SKM-1 treated with dmso at 0.1 percent for 144 hours (cell line): ENCODE measurements around the gene KCNH1.

Experiments
- DNase-seq: peaks from one replicate; lab custom pipeline; 2025; ENCODE audit not compliant: unreplicated experiment; lab: John Stamatoyannopoulos, UW

Gene KCNH1

GRCh38 chr1:210922666-210923065, 211.3 kb downstream of the KCNH1 start:
- DNase-seq = no peak

GRCh38 chr1:210920716-210921694, 212.9 kb downstream of the KCNH1 start:
- no peak for DNase-seq

GRCh38 chr1:210920258-210920657, 213.7 kb downstream of the KCNH1 start:
- no peak for DNase-seq

GRCh38 chr1:210918893-210919292, 215.1 kb downstream of the KCNH1 start:
- no peak for DNase-seq

GRCh38 chr1:210917560-210918169, 216.3 kb downstream of the KCNH1 start:
- no peak for DNase-seq

- DNase-seq = no peak
These were observed 217.4 kb downstream of the KCNH1 start for GRCh38 chr1:210916548-210916947.

- no peak for DNase-seq
These were observed 217.9 kb downstream of the KCNH1 start for GRCh38 chr1:210915890-210916507.

- DNase-seq = no peak
These were observed 221.2 kb downstream of the KCNH1 start for GRCh38 chr1:210912752-210913151.

GRCh38 chr1:210910020-210910575, 223.8 kb downstream of the KCNH1 start:
- no peak for DNase-seq

- DNase-seq = no peak
These were observed 225.2 kb downstream of the KCNH1 start for GRCh38 chr1:210908791-210909190.

- DNase-seq = no peak
These were observed 225.7 kb downstream of the KCNH1 start for GRCh38 chr1:210908257-210908656.

GRCh38 chr1:210907251-210907805, 226.6 kb downstream of the KCNH1 start:
- DNase-seq = no peak

- no peak for DNase-seq
These were observed 227.9 kb downstream of the KCNH1 start for GRCh38 chr1:210905944-210906453.

GRCh38 chr1:210905365-210905904, 228.5 kb downstream of the KCNH1 start:
- no peak for DNase-seq

GRCh38 chr1:210901981-210902770, 231.8 kb downstream of the KCNH1 start:
- no peak for DNase-seq

- no peak for DNase-seq
These were observed 233.1 kb downstream of the KCNH1 start for GRCh38 chr1:210900820-210901219.

- no peak for DNase-seq
These were observed 233.9 kb downstream of the KCNH1 start for GRCh38 chr1:210900079-210900478.

- DNase-seq = no peak
These were observed 234.3 kb downstream of the KCNH1 start for GRCh38 chr1:210899676-210900075.

- DNase-seq = no peak
These were observed 235.5 kb downstream of the KCNH1 start for GRCh38 chr1:210898473-210898872.

GRCh38 chr1:210883821-210884220, 250.1 kb downstream of the KCNH1 start:
- no peak for DNase-seq
